Neural cell (in vitro differentiated cells): ENCODE data around the gene PRKAG2. TPM values are rescaled to one million over a fixed set of nuclear protein-coding genes. Genes with fewer than 3 reads are reported as not detected.

Experiments used
- H2AFZ ChIP-seq: fragments of 200-600, 300-800 bp; sonication (generic), shearing (Covaris generic); 2 replicates; pipeline ENCODE4 v1.6.0; 2014; ENCODE audit warnings: low read depth, mild to moderate bottlenecking, antibody characterized with exemption, low read length, moderate library complexity
- H3F3A ChIP-seq: fragments of 200-600 bp; shearing (Covaris generic); 2 replicates; pipeline ENCODE4 v1.6.1; 2016; ENCODE audit warnings: mild to moderate bottlenecking, moderate library complexity, mixed read lengths, antibody characterized with exemption, low read length; ENCODE audit not compliant: insufficient read depth, poor library complexity, severe bottlenecking
- H3K27ac ChIP-seq: fragments of 200-600, 300-800 bp; sonication (generic), shearing (Covaris generic); 2 replicates; pipeline ENCODE4 v1.5.1; 2014; ENCODE audit warnings: mild to moderate bottlenecking, low read length, moderate library complexity
- H3K27me3 ChIP-seq: fragments of 300-800, 200-600 bp; sonication (generic), shearing (Covaris generic); 2 replicates; pipeline ENCODE4 v1.6.0; 2014; ENCODE audit warnings: mild to moderate bottlenecking, low read depth, low read length, moderate library complexity; ENCODE audit not compliant: insufficient read depth
- H3K36me3 ChIP-seq: fragments of 300-800, 200-600 bp; sonication (generic), shearing (Covaris generic); 2 replicates; pipeline ENCODE4 v1.5.1; 2014; ENCODE audit warnings: mild to moderate bottlenecking, antibody characterized with exemption, low read length, moderate library complexity; ENCODE audit not compliant: insufficient read depth
- H3K4me2 ChIP-seq: fragments of 300-800, 200-600 bp; sonication (generic), shearing (Covaris generic); 2 replicates; pipeline ENCODE4 v1.6.0; 2014; ENCODE audit warnings: mild to moderate bottlenecking, low read length
- H3K4me3 ChIP-seq: fragments of 300-800, 200-600 bp; sonication (generic), shearing (Covaris generic); 2 replicates; pipeline ENCODE4 v1.5.1; 2014; ENCODE audit warnings: mild to moderate bottlenecking, low read length, moderate library complexity
- H3K79me2 ChIP-seq: fragments of 200-600 bp; shearing (Covaris generic); replicated peaks from 2 replicates; pipeline ENCODE4 v1.6.0; 2014; ENCODE audit warnings: mild to moderate bottlenecking, low read length, moderate library complexity; ENCODE audit not compliant: insufficient read depth
- H3K9ac ChIP-seq: fragments of 300-800, 200-600 bp; sonication (generic), shearing (Covaris generic); 2 replicates; pipeline ENCODE4 v1.6.1; 2016; ENCODE audit warnings: mild to moderate bottlenecking, low read length, mixed read lengths
- H3K9me2 ChIP-seq: fragments of 200-600 bp; shearing (Covaris generic); 2 replicates; pipeline ENCODE4 v1.6.1; 2016; ENCODE audit warnings: mild to moderate bottlenecking, low read length, mixed read lengths; ENCODE audit not compliant: insufficient read depth
- H3K9me3 ChIP-seq: fragments of 200-600, 300-800 bp; sonication (generic), shearing (Covaris generic); 2 replicates; pipeline ENCODE4 v1.6.1; 2016; ENCODE audit warnings: mild to moderate bottlenecking, mixed run types, low read length, moderate library complexity, mixed read lengths
- H4K20me1 ChIP-seq: fragments of 200-600 bp; shearing (Covaris generic); 2 replicates; pipeline ENCODE4 v1.6.1; 2016; ENCODE audit warnings: mild to moderate bottlenecking, mixed run types; ENCODE audit not compliant: insufficient read depth
- CTCF ChIP-seq: fragments of 450-650 bp; IDR thresholded peaks from 2 replicates; pipeline ENCODE4 v1.5.1; 2014; ENCODE audit warnings: antibody characterized with exemption, mild to moderate bottlenecking, moderate library complexity; ENCODE audit not compliant: poor library complexity, severe bottlenecking
- EP300 ChIP-seq: fragments of 450-650 bp; conservative IDR thresholded peaks from 2 replicates; pipeline ENCODE4 v1.6.1; 2014; ENCODE audit warnings: antibody characterized with exemption, mild to moderate bottlenecking, moderate library complexity; ENCODE audit not compliant: poor library complexity, severe bottlenecking
- EZH2 ChIP-seq: fragments of 200-600, 300-800 bp; shearing (Covaris generic), sonication (generic); IDR thresholded peaks from 2 replicates; pipeline ENCODE4 v1.6.1; 2014; ENCODE audit warnings: antibody characterized with exemption, low read length, borderline replicate concordance, mild to moderate bottlenecking; ENCODE audit not compliant: insufficient read depth, poor library complexity, severe bottlenecking
- MXI1 ChIP-seq: fragments of 450-650 bp; conservative IDR thresholded peaks from 2 replicates; pipeline ENCODE4 v1.6.1; 2014; ENCODE audit warnings: antibody characterized with exemption, mild to moderate bottlenecking; ENCODE audit not compliant: poor library complexity, severe bottlenecking
- POLR2AphosphoS5 ChIP-seq: IDR thresholded peaks from 2 replicates; pipeline ENCODE4 v1.6.1; 2012
- RAD21 ChIP-seq: fragments of 450-650 bp; conservative IDR thresholded peaks from 2 replicates; pipeline ENCODE4 v1.6.1; 2014; ENCODE audit warnings: antibody characterized with exemption, mild to moderate bottlenecking, moderate library complexity
- REST ChIP-seq: IDR thresholded peaks from 2 replicates; pipeline ENCODE4 v1.6.1; 2012; ENCODE audit warnings: borderline replicate concordance
- SMC3 ChIP-seq: fragments of 450-650 bp; conservative IDR thresholded peaks from 2 replicates; pipeline ENCODE4 v1.6.1; 2014; ENCODE audit warnings: antibody characterized with exemption, mild to moderate bottlenecking, moderate library complexity; ENCODE audit not compliant: poor library complexity
- polyA plus RNA-seq: library from polyadenylated mRNA; depleted of rRNA; stranded (reverse); fragments of >200 nt; gene quantifications from 2 replicates; pipeline ENCODE4 v1.2.3, GENCODE V29; 2014

Gene PRKAG2
- polyA plus RNA-seq, 1 donor from 2014 or later: 22.9 TPM

GRCh38 chr7:151687523-151688235, 189.2 kb downstream of the PRKAG2 start:
- no peaks in the 10 kb centered on the region for H3F3A ChIP-seq
- H3K36me3 ChIP-seq: no peaks in the 10 kb centered on the region
- H3K79me2 ChIP-seq: no peaks in the 10 kb centered on the region
- H3K9me2 ChIP-seq: no peaks in the 10 kb centered on the region
- H3K9me3 ChIP-seq: no peaks in the 10 kb centered on the region
- no peak overlapping the region for H2AFZ ChIP-seq
- no peak overlapping the region for H3K9ac ChIP-seq
- H3K4me2 ChIP-seq: no peak overlapping the region
- no peaks in the 10 kb centered on the region for H3K27me3 ChIP-seq
- no peak overlapping the region for H3K27ac ChIP-seq
- no peak overlapping the region for H3K4me3 ChIP-seq
- TF ChIP-seq EP300 (no peak), POLR2AphosphoS5 (no peak), RAD21 (no peak), SMC3 (no peak), REST (no peak), MXI1 (no peak), CTCF (no peak), EZH2 (no peak)
- H4K20me1 ChIP-seq: no peaks in the 10 kb centered on the region

- no peak overlapping the region for H2AFZ ChIP-seq
- no peaks in the 10 kb centered on the region for H3K9me2 ChIP-seq
- H3K9me3 ChIP-seq: no peaks in the 10 kb centered on the region
- no peaks in the 10 kb centered on the region for H3F3A ChIP-seq
- H3K36me3 ChIP-seq: no peaks in the 10 kb centered on the region
- no peaks in the 10 kb centered on the region for H4K20me1 ChIP-seq
- H3K27ac ChIP-seq: no peak overlapping the region
- no peak overlapping the region for H3K9ac ChIP-seq
- no peak overlapping the region for H3K4me2 ChIP-seq
- no peak overlapping the region for H3K4me3 ChIP-seq
- no peaks in the 10 kb centered on the region for H3K27me3 ChIP-seq
- no peak for TF ChIP-seq EP300
- no peak for TF ChIP-seq CTCF
- TF ChIP-seq POLR2AphosphoS5: no peak
- TF ChIP-seq SMC3: no peak
- TF ChIP-seq EZH2: no peak
- no peak for TF ChIP-seq RAD21
- no peak for TF ChIP-seq REST
- TF ChIP-seq MXI1: no peak
- no peaks in the 10 kb centered on the region for H3K79me2 ChIP-seq
Measured at GRCh38 chr7:151686826-151687225, 190.1 kb downstream of the PRKAG2 start.
